Liver (tissue), 9 donors: ENCODE results near the gene PIM1. TPM values are rescaled to one million over a fixed set of nuclear protein-coding genes. Genes with fewer than 3 reads are reported as not detected.
"Not testable (repeated sequence)": the region's sequence is repeated elsewhere in the genome, so short reads cannot be mapped to it uniquely, and the experiment has no call there.

Experiments
- DNase-seq: peaks from one replicate; pipeline ENCODE4 v3.0.0-alpha.2; 2017; ENCODE audit warnings: low spot score
- H3K27ac ChIP-seq, 2 donors: one replicate each; pipeline ENCODE4 v1.7.0; 2013; ENCODE audit warnings: inconsistent platforms in 2 of 2, low read length in 2 of 2, control low read depth in 1 of 2, low read depth in 1 of 2, mild to moderate bottlenecking in 1 of 2
- H3K27me3 ChIP-seq, 4 donors: one replicate each; pipeline versions ENCODE4 v1.6.1 to v1.7.0; 2013; ENCODE audit warnings: low read length in 3 of 4, inconsistent platforms in 1 of 4, mild to moderate bottlenecking in 1 of 4, moderate library complexity in 1 of 4; ENCODE audit not compliant: control insufficient read depth in 4 of 4, insufficient read depth in 4 of 4
- H3K36me3 ChIP-seq, 4 donors: one replicate each; pipeline versions ENCODE4 v1.6.1 to v1.7.0; 2013; ENCODE audit warnings: low read length in 3 of 4, mild to moderate bottlenecking in 3 of 4, low read depth in 1 of 4, moderate library complexity in 1 of 4; ENCODE audit not compliant: control insufficient read depth in 4 of 4, insufficient read depth in 3 of 4
- H3K4me1 ChIP-seq, 4 donors: one replicate each; pipeline versions ENCODE4 v1.6.1 to v1.7.0; 2013; ENCODE audit warnings: low read length in 3 of 4, mild to moderate bottlenecking in 3 of 4, moderate library complexity in 1 of 4; ENCODE audit not compliant: control insufficient read depth in 4 of 4, insufficient read depth in 4 of 4
- H3K4me3 ChIP-seq, 3 donors: one replicate each; pipeline versions ENCODE4 v1.6.1 to v1.7.0; 2013; ENCODE audit warnings: low read length in 3 of 3, control low read depth in 1 of 3, low read depth in 1 of 3, mild to moderate bottlenecking in 1 of 3
- H3K9ac ChIP-seq, 2 donors: one replicate each; pipeline ENCODE4 v1.7.0; 2013; ENCODE audit warnings: low read length in 2 of 2, mild to moderate bottlenecking in 2 of 2, moderate library complexity in 2 of 2, control low read depth in 1 of 2, low read depth in 1 of 2
- H3K9me3 ChIP-seq, 4 donors: one replicate each; pipeline versions ENCODE4 v1.6.1 to v1.7.0; 2013; ENCODE audit warnings: low read length in 3 of 4; ENCODE audit not compliant: control insufficient read depth in 4 of 4
- EGR1 ChIP-seq, 2 donors: IDR thresholded peaks; 2 replicates each; pipeline ENCODE4 v1.6.1; 2016 to 2018; ENCODE audit warnings: antibody characterized with exemption in 2 of 2, low read depth in 2 of 2
- FOXA1 ChIP-seq: IDR thresholded peaks from 2 replicates; pipeline ENCODE4 v1.6.1; 2016; ENCODE audit warnings: antibody characterized with exemption
- FOXA2 ChIP-seq: IDR thresholded peaks from 2 replicates; pipeline ENCODE4 v1.6.1; 2016; ENCODE audit warnings: antibody characterized with exemption
- GABPA ChIP-seq, 2 donors: IDR thresholded peaks in 1 of 2; conservative IDR thresholded peaks in 1 of 2; 2 replicates each; pipeline ENCODE4 v1.6.1; 2016; ENCODE audit warnings: antibody characterized with exemption in 2 of 2, mild to moderate bottlenecking in 1 of 2, moderate library complexity in 1 of 2
- HNF4A ChIP-seq, 2 donors: conservative IDR thresholded peaks; 2 replicates each; pipeline ENCODE4 v1.6.1; 2016; ENCODE audit warnings: antibody characterized with exemption in 2 of 2, mild to moderate bottlenecking in 2 of 2
- JUND ChIP-seq, 2 donors: IDR thresholded peaks; 2 replicates each; pipeline ENCODE4 v1.6.1; 2016; ENCODE audit warnings: antibody characterized with exemption in 2 of 2
- NR2F2 ChIP-seq: IDR thresholded peaks from 2 replicates; pipeline ENCODE4 v1.6.1; 2016; ENCODE audit warnings: antibody characterized with exemption
- RAD21 ChIP-seq, 2 donors: IDR thresholded peaks; 2 replicates each; pipeline ENCODE4 v1.6.1; 2016; ENCODE audit warnings: antibody characterized with exemption in 2 of 2, mild to moderate bottlenecking in 2 of 2
- RXRA ChIP-seq, 2 donors: IDR thresholded peaks; 2 replicates each; pipeline ENCODE4 v1.6.1; 2017 to 2018; ENCODE audit warnings: antibody characterized with exemption in 2 of 2, mild to moderate bottlenecking in 1 of 2
- SP1 ChIP-seq: IDR thresholded peaks from 2 replicates; pipeline ENCODE4 v1.6.1; 2018; ENCODE audit warnings: antibody characterized with exemption, mild to moderate bottlenecking
- TAF1 ChIP-seq: conservative IDR thresholded peaks from 2 replicates; pipeline ENCODE4 v1.6.1; 2016; ENCODE audit warnings: antibody characterized with exemption, mild to moderate bottlenecking
- YY1 ChIP-seq: IDR thresholded peaks from 2 replicates; pipeline ENCODE4 v1.6.1; 2016; ENCODE audit warnings: antibody characterized with exemption, mild to moderate bottlenecking
- WGBS: extraction: QIAGEN DNeasy Blood & Tissue Kit; methylation state at CpG from one replicate; pipeline ENCODE4 v1.1.7; 2013; 5-methylcytosine and 5-hydroxymethylcytosine counted together
- polyA plus RNA-seq, 2 donors: library from polyadenylated mRNA; stranded (reverse) in 1 of 2; unstranded in 1 of 2; fragments of 200-250 nt in 1 of 2; fragments of >200 nt in 1 of 2; fragmentation: Nextera tagmentation in 1 of 2; extraction: Ambion mirVana in 1 of 2; gene quantifications; one replicate each; pipeline versions ENCODE4 v1.2.1 to v1.2.3, GENCODE V29; 2013 to 2015
- total RNA-seq, 2 donors: library from RNA; depleted of rRNA; stranded (reverse); fragments of >200 nt; gene quantifications; one replicate each; pipeline ENCODE4 v1.2.3, GENCODE V29; 2014
- TF ChIP-seq, protein P1 (sequence below): IDR thresholded peaks from 2 replicates; pipeline ENCODE4 v1.6.1; 2016; ENCODE audit warnings: antibody characterized with exemption
- TF ChIP-seq, protein P2 (sequence below): IDR thresholded peaks from 2 replicates; pipeline ENCODE4 v1.6.1; 2016; ENCODE audit warnings: antibody characterized with exemption
- TF ChIP-seq, protein P3 (sequence below): IDR thresholded peaks from 2 replicates; pipeline ENCODE4 v1.6.1; 2016; ENCODE audit warnings: antibody characterized with exemption
- TF ChIP-seq, protein P4 (sequence below): fragments of 150-350 bp; IDR thresholded peaks from 2 replicates; pipeline ENCODE4 v1.5.1; 2017; ENCODE audit warnings: improper control_type of control experiment, low read depth, low read length; ENCODE audit not compliant: missing input control
- donor health status: healthy.
- donor health status: healthy.
- donor health status: healthy.
- donor health status: healthy.
- donor health status: healthy.

PIM1 gene
- total and polyA plus RNA-seq, 4 donors: 5.5 to 141 (median 10.6) TPM

DNA sequence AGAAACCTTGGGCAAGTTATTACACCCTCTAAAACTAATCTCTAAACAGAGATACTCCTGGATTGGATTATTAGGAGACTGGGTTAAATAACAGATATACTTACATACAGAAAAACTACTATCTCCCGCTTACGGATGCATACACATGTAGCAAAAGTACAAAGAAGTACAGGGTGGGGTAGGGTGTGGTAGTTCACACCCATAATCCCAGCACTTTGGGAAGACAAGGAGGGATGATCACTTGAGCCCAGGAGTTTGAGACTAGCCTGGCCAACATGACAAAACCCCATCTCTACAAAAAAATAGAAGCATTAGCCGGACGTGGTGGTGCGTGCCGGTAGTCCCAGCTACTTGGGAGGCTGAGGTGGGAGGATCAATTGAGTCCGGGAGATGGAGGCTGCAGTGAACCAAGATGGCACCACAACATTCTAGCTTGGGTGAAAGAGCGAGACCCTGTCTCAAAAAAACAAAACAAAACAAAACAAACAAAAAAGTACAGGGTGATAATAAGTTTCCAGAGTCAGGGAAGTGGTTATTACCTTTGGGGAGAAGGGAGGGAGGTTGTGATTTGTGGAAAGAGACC, 8.1 kb downstream of the PIM1 start:
- Histone ChIP-seq H3K27ac (no peak overlapping the region), H3K27me3 (no peaks in the 10 kb centered on the region), H3K4me1 (peaks cover 0 to 7% (median 1%) of the 10 kb centered on the region in 4 donors), H3K9ac (no peak overlapping the region), H3K9me3 (no peaks in the 10 kb centered on the region), H3K36me3 (peaks cover 15 to 26% (median 20%) of the 10 kb centered on the region in 4 donors), H3K4me3 (no peak overlapping the region)
- DNase-seq: no peak
- WGBS: 94% methylated on average over 8 of the region's 8 CpGs
- TF ChIP-seq FOXA1: no peak
- TF ChIP-seq GABPA (IDR thresholded peaks at IDR 0.05 in 1 of 2, conservative IDR thresholded peaks at IDR 0.05 in 1 of 2): no peak
- TF ChIP-seq, protein P1, sequence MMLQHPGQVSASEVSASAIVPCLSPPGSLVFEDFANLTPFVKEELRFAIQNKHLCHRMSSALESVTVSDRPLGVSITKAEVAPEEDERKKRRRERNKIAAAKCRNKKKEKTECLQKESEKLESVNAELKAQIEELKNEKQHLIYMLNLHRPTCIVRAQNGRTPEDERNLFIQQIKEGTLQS: no peak
- TF ChIP-seq TAF1: no peak
- TF ChIP-seq YY1: no peak
- TF ChIP-seq HNF4A (conservative IDR thresholded peaks at IDR 0.05): no peak
- no peak for TF ChIP-seq RAD21 (IDR thresholded peaks at IDR 0.05)
- no peak for TF ChIP-seq RXRA (IDR thresholded peaks at IDR 0.05)

DNA sequence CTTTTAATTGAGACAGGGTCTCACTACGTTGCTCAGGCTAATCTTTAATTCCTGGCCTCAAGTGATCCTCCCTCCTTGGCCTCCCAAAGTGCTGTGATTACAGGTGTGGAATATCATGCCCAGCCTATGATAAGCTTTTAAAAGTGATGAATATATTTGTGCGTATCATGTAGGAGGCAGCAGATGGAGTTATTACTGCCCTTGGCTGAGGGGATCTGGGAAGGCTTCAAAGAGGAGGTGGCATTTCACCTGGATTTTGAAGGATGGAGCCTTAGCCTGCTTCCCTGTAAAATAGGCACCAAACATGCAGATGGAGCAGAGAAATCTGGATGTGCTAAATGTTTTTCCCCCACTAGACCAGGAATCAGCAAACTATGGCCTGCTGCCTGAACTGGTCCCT, 10.1 kb downstream of the PIM1 start:
- H3K27ac ChIP-seq: no peak overlapping the region
- H3K9ac ChIP-seq: no peak overlapping the region
- 96% methylated on average over 2 of the region's 2 CpGs for WGBS
- DNase-seq: no peak
- peaks cover 0 to 6% (median 2%) of the 10 kb centered on the region in 4 donors for H3K36me3 ChIP-seq
- H3K9me3 ChIP-seq: no peaks in the 10 kb centered on the region
- H3K4me1 ChIP-seq: no peaks in the 10 kb centered on the region
- TF ChIP-seq, protein P1: no peak
- no peak overlapping the region for H3K4me3 ChIP-seq
- H3K27me3 ChIP-seq: no peaks in the 10 kb centered on the region

DNA sequence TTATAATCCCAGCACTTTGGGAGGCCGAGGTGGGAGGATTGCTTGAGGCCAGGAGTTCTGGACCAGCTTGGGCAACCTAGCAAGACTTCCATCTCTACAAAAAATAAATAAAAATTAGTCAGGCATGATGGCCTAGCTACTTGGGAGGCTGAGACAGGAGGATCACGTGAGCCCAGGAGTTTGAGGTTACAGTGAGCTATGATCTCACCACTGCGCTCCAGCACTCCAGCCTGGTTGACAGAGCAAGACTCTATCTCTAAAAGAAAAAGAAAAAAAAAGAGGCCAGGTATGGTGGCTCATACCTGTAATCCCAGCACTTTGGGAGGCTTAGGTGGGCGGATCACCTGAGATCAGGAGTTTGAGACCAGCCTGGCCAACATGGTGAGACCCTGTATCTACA, 10.7 kb downstream of the PIM1 start:
- not testable (repeated sequence) for H3K9me3 ChIP-seq, H3K9ac ChIP-seq, H3K27me3 ChIP-seq, H3K27ac ChIP-seq, H3K4me1 ChIP-seq, DNase-seq, H3K4me3 ChIP-seq, H3K36me3 ChIP-seq
- WGBS: 97% methylated on average over 4 of the region's 4 CpGs

DNA sequence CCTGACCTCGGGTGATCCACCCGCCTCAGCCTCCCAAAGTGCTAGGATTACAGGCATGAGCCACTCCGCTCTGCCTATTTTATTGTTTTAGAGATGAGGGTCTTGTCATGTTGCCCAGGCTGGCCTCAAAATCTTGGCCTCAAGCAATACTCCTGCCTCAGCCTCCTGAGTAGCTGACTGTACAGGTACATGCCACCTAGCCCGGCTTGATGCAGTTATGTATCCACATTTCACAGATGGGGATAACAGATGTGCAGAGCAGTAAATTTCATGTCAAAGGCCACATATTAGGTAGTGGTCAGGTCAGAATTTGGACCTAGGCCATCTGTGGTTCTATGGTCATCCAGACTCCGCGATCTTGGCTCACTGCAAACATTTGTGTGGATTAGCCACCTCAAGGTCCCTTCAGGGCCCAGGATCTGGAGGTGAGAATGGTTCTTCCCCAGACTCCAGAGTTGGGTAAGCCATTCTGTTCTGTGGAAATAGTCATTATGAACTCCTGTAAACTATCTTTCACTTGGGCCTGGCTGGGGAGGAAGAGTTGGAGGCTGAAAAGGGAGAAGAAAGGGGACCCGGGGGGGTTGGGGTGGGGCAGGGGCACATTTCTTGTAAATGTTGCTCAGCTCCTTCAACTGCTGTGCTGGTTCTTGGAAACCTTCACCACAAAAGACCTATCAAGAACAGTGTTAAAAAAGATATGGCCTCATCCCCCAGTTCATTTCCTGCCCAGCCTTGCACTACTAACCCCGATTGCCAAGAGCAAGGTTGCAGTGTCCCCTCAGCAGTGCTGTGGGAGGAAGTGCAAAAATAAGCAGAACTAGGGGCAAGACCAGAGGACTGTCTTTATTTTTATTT, 13.0 kb downstream of the PIM1 start:
- Histone ChIP-seq H3K4me1 (no peaks in the 10 kb centered on the region), H3K9ac (no peak overlapping the region), H3K4me3 (no peak overlapping the region), H3K27ac (no peak overlapping the region), H3K36me3 (no peaks in the 10 kb centered on the region), H3K27me3 (no peaks in the 10 kb centered on the region), H3K9me3 (no peaks in the 10 kb centered on the region)
- TF ChIP-seq RXRA (IDR thresholded peaks at IDR 0.05) (peak in 1 of 2 donors; percentile 23), FOXA1 (no peak), FOXA2 (no peak), GABPA (IDR thresholded peaks at IDR 0.05 in 1 of 2, conservative IDR thresholded peaks at IDR 0.05 in 1 of 2) (no peak), SP1 (no peak), HNF4A (conservative IDR thresholded peaks at IDR 0.05) (no peak), NR2F2 (peak; percentile 13), EGR1 (IDR thresholded peaks at IDR 0.05; ENCODE audit: low read depth in 2 of 2) (no peak), RAD21 (IDR thresholded peaks at IDR 0.05) (no peak), JUND (IDR thresholded peaks at IDR 0.05) (no peak)
- TF ChIP-seq, protein P2, sequence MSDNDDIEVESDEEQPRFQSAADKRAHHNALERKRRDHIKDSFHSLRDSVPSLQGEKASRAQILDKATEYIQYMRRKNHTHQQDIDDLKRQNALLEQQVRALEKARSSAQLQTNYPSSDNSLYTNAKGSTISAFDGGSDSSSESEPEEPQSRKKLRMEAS: no peak
- TF ChIP-seq, protein P3, sequence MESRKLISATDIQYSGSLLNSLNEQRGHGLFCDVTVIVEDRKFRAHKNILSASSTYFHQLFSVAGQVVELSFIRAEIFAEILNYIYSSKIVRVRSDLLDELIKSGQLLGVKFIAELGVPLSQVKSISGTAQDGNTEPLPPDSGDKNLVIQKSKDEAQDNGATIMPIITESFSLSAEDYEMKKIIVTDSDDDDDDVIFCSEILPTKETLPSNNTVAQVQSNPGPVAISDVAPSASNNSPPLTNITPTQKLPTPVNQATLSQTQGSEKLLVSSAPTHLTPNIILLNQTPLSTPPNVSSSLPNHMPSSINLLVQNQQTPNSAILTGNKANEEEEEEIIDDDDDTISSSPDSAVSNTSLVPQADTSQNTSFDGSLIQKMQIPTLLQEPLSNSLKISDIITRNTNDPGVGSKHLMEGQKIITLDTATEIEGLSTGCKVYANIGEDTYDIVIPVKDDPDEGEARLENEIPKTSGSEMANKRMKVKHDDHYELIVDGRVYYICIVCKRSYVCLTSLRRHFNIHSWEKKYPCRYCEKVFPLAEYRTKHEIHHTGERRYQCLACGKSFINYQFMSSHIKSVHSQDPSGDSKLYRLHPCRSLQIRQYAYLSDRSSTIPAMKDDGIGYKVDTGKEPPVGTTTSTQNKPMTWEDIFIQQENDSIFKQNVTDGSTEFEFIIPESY: no peak
- TF ChIP-seq, protein P4, sequence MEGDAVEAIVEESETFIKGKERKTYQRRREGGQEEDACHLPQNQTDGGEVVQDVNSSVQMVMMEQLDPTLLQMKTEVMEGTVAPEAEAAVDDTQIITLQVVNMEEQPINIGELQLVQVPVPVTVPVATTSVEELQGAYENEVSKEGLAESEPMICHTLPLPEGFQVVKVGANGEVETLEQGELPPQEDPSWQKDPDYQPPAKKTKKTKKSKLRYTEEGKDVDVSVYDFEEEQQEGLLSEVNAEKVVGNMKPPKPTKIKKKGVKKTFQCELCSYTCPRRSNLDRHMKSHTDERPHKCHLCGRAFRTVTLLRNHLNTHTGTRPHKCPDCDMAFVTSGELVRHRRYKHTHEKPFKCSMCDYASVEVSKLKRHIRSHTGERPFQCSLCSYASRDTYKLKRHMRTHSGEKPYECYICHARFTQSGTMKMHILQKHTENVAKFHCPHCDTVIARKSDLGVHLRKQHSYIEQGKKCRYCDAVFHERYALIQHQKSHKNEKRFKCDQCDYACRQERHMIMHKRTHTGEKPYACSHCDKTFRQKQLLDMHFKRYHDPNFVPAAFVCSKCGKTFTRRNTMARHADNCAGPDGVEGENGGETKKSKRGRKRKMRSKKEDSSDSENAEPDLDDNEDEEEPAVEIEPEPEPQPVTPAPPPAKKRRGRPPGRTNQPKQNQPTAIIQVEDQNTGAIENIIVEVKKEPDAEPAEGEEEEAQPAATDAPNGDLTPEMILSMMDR: no peak
- TF ChIP-seq, protein P1: no peak
- 82% methylated on average over 8 of the region's 8 CpGs for WGBS
- no peak for DNase-seq
